Fibroblast of lung (primary cell): ENCODE data around the gene N4BP2. TPM values are rescaled to one million over a fixed set of nuclear protein-coding genes. Genes with fewer than 3 reads are reported as not detected.

Experiments
- DNase-seq, 2 donors: peaks; one replicate each; pipeline versions ENCODE4 v3.0.0 to v3.0.0-alpha.2; 2010; ENCODE audit warnings: low read depth in 2 of 2
- H2AFZ ChIP-seq: 2 replicates; pipeline ENCODE4 v1.5.1; 2012; ENCODE audit warnings: low read length, control low read depth, inconsistent platforms
- H3K27ac ChIP-seq: 2 replicates; pipeline ENCODE4 v1.5.1; 2011; ENCODE audit warnings: low read length, control low read depth; ENCODE audit not compliant: insufficient read depth
- H3K27me3 ChIP-seq: 2 replicates; pipeline ENCODE4 v1.5.1; 2011; ENCODE audit warnings: mild to moderate bottlenecking, low read length; ENCODE audit not compliant: control insufficient read depth, insufficient read depth
- H3K36me3 ChIP-seq: 2 replicates; pipeline ENCODE4 v1.5.1; 2011; ENCODE audit warnings: low read length; ENCODE audit not compliant: control insufficient read depth, insufficient read depth
- H3K4me1 ChIP-seq: 2 replicates; pipeline ENCODE4 v1.5.1; 2011; ENCODE audit warnings: low read length; ENCODE audit not compliant: control insufficient read depth, insufficient read depth; ENCODE audit errors: extremely low read depth
- H3K4me2 ChIP-seq: 2 replicates; pipeline ENCODE4 v1.5.1; 2011; ENCODE audit warnings: low read length, control low read depth; ENCODE audit not compliant: insufficient read depth; ENCODE audit errors: extremely low read depth
- H3K4me3 ChIP-seq, 4 experiments: fragments of 200-600 bp in 1 of 4; sonication (generic) in 1 of 4; replicated peaks in 1 of 4; 2 replicates each; pipeline ENCODE4 v1.5.1; 2011 to 2016; ENCODE audit warnings: low read length in 4 of 4, low read depth in 3 of 4, mild to moderate bottlenecking in 3 of 4, control low read depth in 2 of 4, inconsistent platforms in 1 of 4, mixed read lengths in 1 of 4; ENCODE audit not compliant: insufficient read depth in 1 of 4; ENCODE audit errors: control extremely low read depth in 1 of 4
- H3K79me2 ChIP-seq: 2 replicates; pipeline ENCODE4 v1.5.1; 2012; ENCODE audit warnings: mild to moderate bottlenecking, low read length, inconsistent platforms; ENCODE audit not compliant: control insufficient read depth, insufficient read depth
- H3K9ac ChIP-seq: 2 replicates; pipeline ENCODE4 v1.5.1; 2011; ENCODE audit warnings: mild to moderate bottlenecking, low read length, control low read depth; ENCODE audit not compliant: insufficient read depth
- H3K9me3 ChIP-seq: 2 replicates; pipeline ENCODE4 v1.5.1; 2012; ENCODE audit warnings: low read depth, low read length; ENCODE audit not compliant: control insufficient read depth, insufficient read depth
- H4K20me1 ChIP-seq: 2 replicates; pipeline ENCODE4 v1.5.1; 2011; ENCODE audit warnings: low read length; ENCODE audit not compliant: control insufficient read depth, insufficient read depth; ENCODE audit errors: extremely low read depth
- EZH2 ChIP-seq: IDR thresholded peaks from 2 replicates; pipeline ENCODE4 v1.5.1; 2012; ENCODE audit warnings: low read length, control low read depth, mild to moderate bottlenecking; ENCODE audit errors: missing control alignments
- polyA plus RNA-seq, 2 donors: library from polyadenylated mRNA; depleted of rRNA in 1 of 2; stranded (reverse) in 1 of 2; unstranded in 1 of 2; fragments of >200 nt; gene quantifications; 2 replicates each; pipeline ENCODE4 v1.2.1, GENCODE V29; 2011 to 2012; ENCODE audit warnings: missing spikeins in 1 of 2
- total RNA-seq: library from RNA; depleted of rRNA; stranded (reverse); fragments of >200 nt; gene quantifications from 2 replicates; pipeline ENCODE4 v1.2.1, GENCODE V29; 2014
- TF ChIP-seq, protein P1 (sequence below), 2 donors: IDR thresholded peaks in 1 of 2; conservative IDR thresholded peaks in 1 of 2; 1 replicate in 1 of 2; 2 replicates in 1 of 2; pipeline ENCODE4 v1.5.1; 2011 to 2012; ENCODE audit warnings: low read length in 2 of 2, control low read depth in 1 of 2, inconsistent platforms in 1 of 2, low read depth in 1 of 2, mild to moderate bottlenecking in 1 of 2

Gene N4BP2
- total and polyA plus RNA-seq, 2 donors (not counting 1 experiment from before 2014, with no cell fraction given), result 3.0 to 5.3 TPM

DNA sequence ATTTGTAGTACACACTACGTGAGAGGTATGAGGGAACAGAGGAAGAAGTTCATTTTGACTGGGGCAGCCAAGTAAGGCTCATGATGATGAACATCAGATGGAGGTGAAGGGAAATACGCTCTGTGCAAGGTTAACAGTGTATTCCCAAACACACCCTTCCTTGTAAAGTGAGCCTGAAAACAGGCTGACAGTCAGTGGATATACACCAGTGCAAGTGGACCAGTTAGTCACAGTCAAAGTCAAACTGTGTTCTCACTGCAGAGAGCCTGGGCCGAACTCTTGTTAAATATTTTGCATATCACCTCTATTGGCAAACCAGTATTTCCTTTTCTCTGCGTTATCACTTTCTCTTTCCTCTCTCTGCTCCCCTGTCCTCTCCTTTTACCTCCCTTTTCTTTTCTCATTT is 116.8 kb downstream of the N4BP2 start:
- Histone ChIP-seq H3K27ac (no peak overlapping the region), H3K27me3 (no peaks in the 10 kb centered on the region), H3K9me3 (no peaks in the 10 kb centered on the region), H3K36me3 (no peaks in the 10 kb centered on the region), H3K9ac (no peak overlapping the region), H3K4me3 (no peak overlapping the region), H2AFZ (no peak overlapping the region), H3K79me2 (no peaks in the 10 kb centered on the region), H3K4me2 (no peak overlapping the region), H3K4me1 (no peaks in the 10 kb centered on the region), H4K20me1 (no peaks in the 10 kb centered on the region)
- TF ChIP-seq, protein P1, sequence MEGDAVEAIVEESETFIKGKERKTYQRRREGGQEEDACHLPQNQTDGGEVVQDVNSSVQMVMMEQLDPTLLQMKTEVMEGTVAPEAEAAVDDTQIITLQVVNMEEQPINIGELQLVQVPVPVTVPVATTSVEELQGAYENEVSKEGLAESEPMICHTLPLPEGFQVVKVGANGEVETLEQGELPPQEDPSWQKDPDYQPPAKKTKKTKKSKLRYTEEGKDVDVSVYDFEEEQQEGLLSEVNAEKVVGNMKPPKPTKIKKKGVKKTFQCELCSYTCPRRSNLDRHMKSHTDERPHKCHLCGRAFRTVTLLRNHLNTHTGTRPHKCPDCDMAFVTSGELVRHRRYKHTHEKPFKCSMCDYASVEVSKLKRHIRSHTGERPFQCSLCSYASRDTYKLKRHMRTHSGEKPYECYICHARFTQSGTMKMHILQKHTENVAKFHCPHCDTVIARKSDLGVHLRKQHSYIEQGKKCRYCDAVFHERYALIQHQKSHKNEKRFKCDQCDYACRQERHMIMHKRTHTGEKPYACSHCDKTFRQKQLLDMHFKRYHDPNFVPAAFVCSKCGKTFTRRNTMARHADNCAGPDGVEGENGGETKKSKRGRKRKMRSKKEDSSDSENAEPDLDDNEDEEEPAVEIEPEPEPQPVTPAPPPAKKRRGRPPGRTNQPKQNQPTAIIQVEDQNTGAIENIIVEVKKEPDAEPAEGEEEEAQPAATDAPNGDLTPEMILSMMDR (conservative IDR thresholded peaks at IDR 0.05 in 1 of 2, IDR thresholded peaks at IDR 0.05 in 1 of 2; ENCODE audit: low read depth in 1 of 2, low read length in 2 of 2), result no peak
- TF ChIP-seq EZH2, result no peak
- no peak for DNase-seq

DNA sequence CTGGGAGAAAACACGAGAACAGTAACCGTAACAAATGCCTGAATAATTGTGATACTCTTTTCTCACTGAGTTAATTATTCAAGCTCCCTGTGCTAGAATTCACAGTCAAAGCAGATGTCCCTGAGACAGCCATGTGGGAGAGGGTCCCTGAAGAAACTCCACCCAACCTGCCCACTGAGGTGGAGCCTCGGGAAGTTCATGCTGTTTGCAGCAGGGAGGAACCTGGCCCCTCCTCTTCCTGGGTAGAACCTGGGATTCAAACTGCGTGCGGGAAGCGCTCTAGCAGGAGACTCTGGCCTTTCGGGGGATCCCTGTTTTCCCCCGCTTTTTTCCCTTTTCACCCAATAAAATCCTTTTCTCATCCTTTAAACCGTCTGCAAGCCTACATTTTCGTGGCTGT is 120.0 kb downstream of the N4BP2 start:
- H3K4me2 ChIP-seq, result peak overlapping the region; percentile 57
- H4K20me1 ChIP-seq, result no peaks in the 10 kb centered on the region
- TF ChIP-seq, protein P1 (conservative IDR thresholded peaks at IDR 0.05 in 1 of 2, IDR thresholded peaks at IDR 0.05 in 1 of 2; ENCODE audit: low read depth in 1 of 2, low read length in 2 of 2), result no peak
- no peak for TF ChIP-seq EZH2

DNA sequence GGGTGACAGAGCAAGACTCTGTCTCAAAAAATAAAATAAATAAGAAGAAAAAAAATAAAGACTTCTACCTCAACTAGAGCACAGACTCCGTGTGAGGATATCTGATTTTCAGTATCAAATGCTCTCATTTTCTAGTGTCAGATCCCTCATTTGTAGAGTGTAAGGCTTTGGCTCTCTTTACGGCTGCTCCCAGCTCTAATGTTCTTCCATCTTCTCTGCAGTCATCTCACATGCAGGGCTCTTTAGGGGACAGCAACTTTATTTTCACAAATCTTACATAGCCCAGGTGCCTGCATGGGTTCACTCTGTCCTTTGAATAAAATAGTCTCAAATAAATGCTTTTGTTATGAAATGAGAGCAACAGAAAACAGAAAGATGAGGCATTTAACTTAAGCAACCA is 120.9 kb downstream of the N4BP2 start:
- Histone ChIP-seq H3K27me3 (no peaks in the 10 kb centered on the region), H3K79me2 (no peaks in the 10 kb centered on the region), H3K9me3 (no peaks in the 10 kb centered on the region), H4K20me1 (no peaks in the 10 kb centered on the region), H2AFZ (no peak overlapping the region), H3K4me1 (no peaks in the 10 kb centered on the region), H3K36me3 (no peaks in the 10 kb centered on the region), H3K4me2 (no peak overlapping the region), H3K27ac (no peak overlapping the region), H3K4me3 (no peak overlapping the region), H3K9ac (no peak overlapping the region)
- no peak for DNase-seq
- no peak for TF ChIP-seq EZH2
- TF ChIP-seq, protein P1 (conservative IDR thresholded peaks at IDR 0.05 in 1 of 2, IDR thresholded peaks at IDR 0.05 in 1 of 2; ENCODE audit: low read depth in 1 of 2, low read length in 2 of 2), result no peak

More for the DNA sequence above, 120.0 kb downstream of the N4BP2 start:
- no peaks in the 10 kb centered on the region for H3K36me3 ChIP-seq
- no peak for DNase-seq
- H3K4me3 ChIP-seq, result peak overlapping the region in 3 of 4 experiments; percentile 11 to 58 (median 38)
- H3K27me3 ChIP-seq, result no peaks in the 10 kb centered on the region
- peak overlapping the region; percentile 60 for H2AFZ ChIP-seq
- no peak overlapping the region for H3K27ac ChIP-seq
- H3K9ac ChIP-seq, result no peak overlapping the region
- H3K9me3 ChIP-seq, result no peaks in the 10 kb centered on the region
- H3K4me1 ChIP-seq, result no peaks in the 10 kb centered on the region
- H3K79me2 ChIP-seq, result no peaks in the 10 kb centered on the region
